Activated naive CD4-positive, alpha-beta T cell treated with anti-CD3 and anti-CD28 coated beads, Interleukin-2, amount 50 U/mL, for 72 hours (primary cell): ENCODE results near the gene CNKSR3. TPM values are rescaled to one million over a fixed set of nuclear protein-coding genes. Genes with fewer than 3 reads are reported as not detected.
"Not testable (repeated sequence)": the region's sequence is repeated elsewhere in the genome, so short reads cannot be mapped to it uniquely, and the experiment has no call there.

ENCODE experiments used
- ATAC-seq, 2 donors: fragments of 150-1000 bp; cut with Tn5 transposase; 2 replicates each; pipeline ENCODE4 v1.10.0; 2021; ENCODE audit warnings: mild to moderate bottlenecking in 2 of 2, moderate library complexity in 2 of 2
- DNase-seq, 2 donors: peaks; one replicate each; pipeline ENCODE4 v3.0.0; 2021 to 2022; ENCODE audit warnings: low spot score in 2 of 2
- H3K27ac Mint-ChIP-seq, 2 donors: one replicate each; pipeline ENCODE4 v1.8.0; 2022; ENCODE audit warnings: mild to moderate bottlenecking in 2 of 2, mixed read lengths in 2 of 2
- H3K36me3 Mint-ChIP-seq, 2 donors: one replicate each; pipeline ENCODE4 v1.8.0; 2022; ENCODE audit warnings: mixed read lengths in 2 of 2
- H3K9me3 Mint-ChIP-seq, 2 donors: one replicate each; pipeline ENCODE4 v1.8.0; 2022; ENCODE audit warnings: mixed read lengths in 2 of 2
- total RNA-seq, 2 donors: library from RNA; stranded (reverse); gene quantifications; one replicate each; pipeline ENCODE4 v1.2.3, GENCODE V29; 2022

CNKSR3 gene
- total RNA-seq = under 1 TPM in 1 of 2 donors, not detected in 1; 0.78 TPM

GRCh38 chr6:154510144-154510905 is at the start of gene CNKSR3:
Gene CNKSR3 (minus strand): TSS chr6:154510685. CDS start chr6:154510114, 571 bp downstream.
- Mint-ChIP-seq H3K9me3 (no peaks in the 10 kb centered on the region), H3K36me3 (no peaks in the 10 kb centered on the region), H3K27ac (no peak within 1 kb of the TSS)
- peak; percentile 62 to 80 for ATAC-seq
- DNase-seq = peak in 1 of 2 donors; percentile 40

GRCh38 chr6:154558984-154559383 is 48.5 kb upstream of the CNKSR3 start:
- Mint-ChIP-seq H3K27ac (no peak overlapping the region), H3K9me3 (peaks cover 0 to 3% of the 10 kb centered on the region in 2 donors), H3K36me3 (no peaks in the 10 kb centered on the region)
- DNase-seq (no peak), ATAC-seq (no peak)

GRCh38 chr6:154558513-154558912 is 48.0 kb upstream of the CNKSR3 start:
- Mint-ChIP-seq H3K36me3 (no peaks in the 10 kb centered on the region), H3K27ac (no peak overlapping the region), H3K9me3 (peaks cover 0 to 3% of the 10 kb centered on the region in 2 donors)
- no peak for ATAC-seq
- DNase-seq = no peak

- no peaks in the 10 kb centered on the region for H3K36me3 Mint-ChIP-seq
- H3K27ac Mint-ChIP-seq = no peak overlapping the region
- ATAC-seq = no peak
- DNase-seq = no peak
- no peaks in the 10 kb centered on the region for H3K9me3 Mint-ChIP-seq
These were observed 44.7 kb upstream of the CNKSR3 start for GRCh38 chr6:154555073-154555677.

- Mint-ChIP-seq H3K27ac (no peak overlapping the region), H3K36me3 (no peaks in the 10 kb centered on the region), H3K9me3 (no peaks in the 10 kb centered on the region)
- no peak for ATAC-seq
- DNase-seq = no peak
These were observed 44.0 kb upstream of the CNKSR3 start for GRCh38 chr6:154554491-154554890.

GRCh38 chr6:154550779-154551178 is 40.3 kb upstream of the CNKSR3 start:
- Mint-ChIP-seq H3K9me3 (no peaks in the 10 kb centered on the region), H3K27ac (no peak overlapping the region), H3K36me3 (no peaks in the 10 kb centered on the region)
- no peak for ATAC-seq
- no peak for DNase-seq

GRCh38 chr6:154549179-154549578 is 38.7 kb upstream of the CNKSR3 start:
- no peak for ATAC-seq
- no peaks in the 10 kb centered on the region for H3K9me3 Mint-ChIP-seq
- H3K36me3 Mint-ChIP-seq = no peaks in the 10 kb centered on the region
- no peak overlapping the region for H3K27ac Mint-ChIP-seq
- no peak for DNase-seq

GRCh38 chr6:154548130-154548830 is 37.8 kb upstream of the CNKSR3 start:
- Mint-ChIP-seq H3K36me3 (no peaks in the 10 kb centered on the region), H3K9me3 (no peaks in the 10 kb centered on the region), H3K27ac (no peak overlapping the region)
- no peak for DNase-seq
- no peak for ATAC-seq

GRCh38 chr6:154543628-154544027 is 33.1 kb upstream of the CNKSR3 start:
- no peaks in the 10 kb centered on the region for H3K9me3 Mint-ChIP-seq
- DNase-seq (no peak), ATAC-seq (no peak)
- no peaks in the 10 kb centered on the region for H3K36me3 Mint-ChIP-seq
- H3K27ac Mint-ChIP-seq = no peak overlapping the region

GRCh38 chr6:154542747-154543146 is 32.3 kb upstream of the CNKSR3 start:
- Mint-ChIP-seq H3K36me3 (no peaks in the 10 kb centered on the region), H3K27ac (no peak overlapping the region), H3K9me3 (no peaks in the 10 kb centered on the region)
- DNase-seq (no peak), ATAC-seq (no peak)

- H3K9me3 Mint-ChIP-seq, H3K36me3 Mint-ChIP-seq, H3K27ac Mint-ChIP-seq, ATAC-seq, DNase-seq: not testable (repeated sequence)
These were observed 31.4 kb upstream of the CNKSR3 start for GRCh38 chr6:154541837-154542236.

GRCh38 chr6:154539593-154540269 is 29.2 kb upstream of the CNKSR3 start:
- H3K36me3 Mint-ChIP-seq = no peaks in the 10 kb centered on the region
- no peak for DNase-seq
- no peak overlapping the region for H3K27ac Mint-ChIP-seq
- ATAC-seq = no peak
- no peaks in the 10 kb centered on the region for H3K9me3 Mint-ChIP-seq

GRCh38 chr6:154538640-154539191 is 28.2 kb upstream of the CNKSR3 start:
- H3K27ac Mint-ChIP-seq = no peak overlapping the region
- ATAC-seq (no peak), DNase-seq (no peak)
- no peaks in the 10 kb centered on the region for H3K36me3 Mint-ChIP-seq
- H3K9me3 Mint-ChIP-seq = no peaks in the 10 kb centered on the region

GRCh38 chr6:154537511-154538325 is 27.2 kb upstream of the CNKSR3 start:
- no peaks in the 10 kb centered on the region for H3K36me3 Mint-ChIP-seq
- H3K27ac Mint-ChIP-seq = no peak overlapping the region
- ATAC-seq = no peak
- no peak for DNase-seq
- H3K9me3 Mint-ChIP-seq = no peaks in the 10 kb centered on the region

GRCh38 chr6:154536999-154537398 is 26.5 kb upstream of the CNKSR3 start:
- ATAC-seq = no peak
- Mint-ChIP-seq H3K36me3 (no peaks in the 10 kb centered on the region), H3K9me3 (no peaks in the 10 kb centered on the region), H3K27ac (no peak overlapping the region)
- no peak for DNase-seq

GRCh38 chr6:154536255-154536654 is 25.8 kb upstream of the CNKSR3 start:
- ATAC-seq (no peak), DNase-seq (no peak)
- no peaks in the 10 kb centered on the region for H3K9me3 Mint-ChIP-seq
- H3K36me3 Mint-ChIP-seq = no peaks in the 10 kb centered on the region
- H3K27ac Mint-ChIP-seq = no peak overlapping the region
